NCI-H1436 treated with DMSO at 0.1 percent for 48 hours (cell line): Measurements from ENCODE around the gene GUCY1B1.

Source experiments
- DNase-seq: peaks from one replicate; lab custom pipeline; 2025; lab: John Stamatoyannopoulos, UW

The GUCY1B1 gene

DNA sequence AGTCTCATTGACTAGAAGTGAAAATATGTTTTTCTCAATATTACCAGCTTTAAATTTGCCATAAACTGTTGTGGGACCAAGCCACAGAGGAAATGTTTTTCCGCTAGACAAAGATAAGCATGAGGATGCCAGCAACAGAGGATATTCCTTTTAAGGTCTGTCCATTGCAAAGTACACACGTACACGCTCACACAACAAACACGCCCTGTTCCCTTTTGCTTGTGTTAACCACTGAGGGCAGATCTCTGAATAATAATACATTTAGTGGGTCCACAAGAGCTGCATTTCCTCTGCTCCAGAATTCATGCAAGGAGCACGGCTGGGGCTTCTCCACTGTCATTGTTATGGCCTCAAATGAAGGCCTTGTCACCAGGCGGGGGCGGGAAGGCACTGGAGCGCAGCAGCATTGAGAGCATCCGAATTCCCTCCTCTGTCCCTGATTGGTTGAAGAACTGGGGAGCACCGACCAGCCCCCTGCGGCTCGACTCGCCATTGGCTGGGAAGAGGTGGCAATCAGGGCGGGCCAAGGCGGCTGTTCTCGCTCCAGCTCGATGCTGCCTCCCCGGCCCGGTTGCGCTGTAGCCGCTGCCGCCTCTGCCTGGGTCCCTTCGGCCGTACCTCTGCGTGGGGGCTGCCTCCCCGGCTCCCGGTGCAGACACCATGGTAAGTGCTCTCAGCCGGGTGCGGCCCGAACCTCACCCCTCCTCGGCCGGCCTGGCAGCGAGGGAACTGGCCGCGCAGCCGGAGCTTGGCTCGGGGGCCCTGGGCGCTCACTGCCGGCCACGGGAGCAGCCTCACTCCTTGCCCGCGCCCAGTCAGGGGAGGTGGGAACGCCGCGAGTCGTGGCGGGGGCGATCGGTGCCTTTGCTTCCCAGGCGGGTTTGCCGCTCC lies at the start of gene GUCY1B1:
TSS of gene GUCY1B1 (plus strand) at position 541 of the 891 bp plus-strand sequence. CDS start at position 661, 120 bp downstream.
- no peak for DNase-seq

GRCh38 chr4:155709918-155710317 lies 48.9 kb upstream of the GUCY1B1 start:
- no peak for DNase-seq

DNA sequence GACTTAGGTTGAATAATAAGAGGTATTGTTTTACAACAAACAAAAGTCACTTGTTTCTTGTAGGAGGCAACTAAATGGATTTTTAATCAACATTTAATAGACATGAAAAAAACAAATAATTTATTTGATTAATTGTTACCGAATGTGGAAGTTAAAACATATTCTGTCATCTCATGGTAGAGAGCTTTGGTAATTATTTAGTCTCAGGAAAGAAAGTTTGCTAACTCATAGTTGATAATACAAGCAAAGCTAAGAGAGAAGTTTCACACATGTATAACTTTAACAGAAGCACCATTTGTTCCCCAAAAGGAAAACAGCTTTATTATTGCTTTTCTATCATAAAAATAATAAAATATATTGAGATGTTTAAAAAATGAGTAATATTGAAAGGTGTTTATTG lies 47.3 kb upstream of the GUCY1B1 start:
- DNase-seq: no peak

GRCh38 chr4:155712846-155713245 lies 46.0 kb upstream of the GUCY1B1 start:
- no peak for DNase-seq

DNA sequence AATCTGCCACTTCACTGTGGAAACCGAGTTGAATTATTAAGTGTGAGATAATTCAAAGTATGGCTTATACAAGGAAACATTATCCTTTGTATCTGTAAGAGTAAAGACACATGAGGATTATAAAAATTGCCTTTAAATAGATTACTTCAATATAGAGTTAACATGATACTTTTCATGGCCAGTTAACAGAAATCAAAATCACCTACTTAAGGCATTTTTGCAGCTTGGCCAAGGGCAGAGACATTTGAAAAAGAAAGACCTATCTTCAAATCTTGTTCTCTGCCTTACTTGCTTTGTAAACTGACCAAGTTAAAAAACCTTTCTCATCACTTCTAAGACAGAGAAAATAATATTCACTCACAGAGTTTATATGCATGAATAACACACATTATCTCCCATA lies 44.9 kb upstream of the GUCY1B1 start:
- DNase-seq: no peak

DNA sequence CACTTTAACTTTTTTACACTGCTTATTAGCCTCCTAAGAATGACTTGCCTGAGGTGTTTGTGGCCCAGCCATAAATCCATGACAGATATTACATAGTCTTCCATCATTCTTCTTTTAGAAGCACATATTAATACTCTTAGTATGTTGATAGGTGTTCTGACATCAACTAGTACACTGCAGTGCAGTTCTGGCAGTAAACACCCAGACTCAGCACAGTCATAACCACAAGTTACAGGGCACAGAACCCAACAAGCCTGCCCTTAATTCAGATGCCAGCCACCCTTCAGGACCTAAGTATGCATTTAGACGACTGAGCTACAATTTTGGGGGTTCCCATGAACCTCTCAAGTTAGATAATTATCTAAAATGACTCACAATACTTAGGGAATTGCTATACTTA lies 36.5 kb upstream of the GUCY1B1 start:
- no peak for DNase-seq

DNA sequence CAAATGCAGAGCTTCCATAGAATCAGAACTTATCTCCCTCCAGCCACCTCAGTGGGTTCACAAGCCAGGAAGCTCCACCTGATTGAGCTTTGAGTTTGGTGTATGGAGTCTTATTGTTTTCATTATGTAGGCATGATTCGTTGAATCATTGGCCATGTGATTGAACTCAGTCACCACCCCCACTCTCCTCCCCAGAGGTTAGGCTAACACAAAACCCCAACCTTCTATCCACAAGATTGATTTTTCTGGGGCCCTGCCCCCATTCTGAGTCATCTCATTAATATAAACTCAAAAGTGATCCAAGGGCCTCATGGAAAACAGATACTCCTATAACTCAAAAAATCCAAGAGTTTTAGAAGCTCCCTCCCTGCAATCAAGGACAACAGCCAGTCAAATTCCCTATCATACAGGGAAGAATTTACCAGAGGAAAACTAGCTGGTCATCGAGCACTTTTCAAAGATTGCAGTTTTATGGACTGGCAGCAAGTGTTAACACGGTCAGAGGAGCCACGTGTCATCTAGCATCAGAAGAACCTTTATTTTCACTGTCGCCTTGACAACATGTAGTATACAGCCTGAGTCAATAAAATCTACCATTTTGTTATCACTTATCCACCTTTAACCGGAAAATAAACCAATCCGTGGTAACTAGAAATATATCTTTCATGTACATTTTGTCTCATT lies 35.9 kb upstream of the GUCY1B1 start:
- no peak for DNase-seq

- DNase-seq: no peak
Measured at GRCh38 chr4:155724731-155725130, 34.1 kb upstream of the GUCY1B1 start.

DNA sequence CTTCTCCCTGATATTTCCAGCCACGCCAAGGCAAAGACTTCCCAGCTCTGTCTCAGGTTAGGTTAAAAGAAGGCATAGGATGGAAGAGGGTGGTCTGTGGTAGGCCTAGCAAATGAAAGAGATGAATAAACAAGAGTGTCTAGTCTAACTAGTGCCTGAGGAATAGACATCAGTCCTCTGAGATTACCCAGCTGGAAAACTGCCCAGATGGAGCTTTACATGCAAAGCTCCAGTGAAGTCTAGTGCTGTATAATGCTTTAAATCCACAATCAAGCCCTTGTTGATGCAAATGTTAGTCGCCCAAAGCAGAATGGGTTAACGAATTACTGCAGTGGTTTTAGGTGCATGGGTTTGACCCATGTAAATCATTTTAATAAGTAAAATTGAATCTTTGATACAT lies 24.8 kb upstream of the GUCY1B1 start:
- DNase-seq: no peak

- DNase-seq: no peak
Measured at GRCh38 chr4:155734951-155735350, 23.9 kb upstream of the GUCY1B1 start.

GRCh38 chr4:155735496-155735895 lies 23.3 kb upstream of the GUCY1B1 start:
- no peak for DNase-seq

DNA sequence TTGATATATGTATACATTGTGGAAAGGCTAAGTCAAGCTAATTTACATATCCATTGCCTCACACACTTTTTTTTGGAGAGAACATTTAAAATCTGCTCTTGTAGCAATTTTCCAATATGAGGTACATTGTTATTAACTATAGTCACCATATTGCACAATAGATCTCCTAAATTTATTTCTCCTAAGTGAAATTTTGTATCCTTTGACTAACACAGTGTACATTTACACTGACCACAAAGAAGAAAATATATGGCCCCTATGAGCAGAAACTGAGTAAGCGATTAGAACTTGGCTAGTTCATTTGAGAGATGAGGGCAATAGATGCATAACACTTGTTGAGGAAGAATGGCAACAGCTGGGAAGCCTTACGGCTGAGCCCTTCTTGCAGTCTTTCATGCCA lies 20.3 kb upstream of the GUCY1B1 start:
- DNase-seq: no peak

- DNase-seq: no peak
Measured at GRCh38 chr4:155741546-155741945, 17.3 kb upstream of the GUCY1B1 start.

DNA sequence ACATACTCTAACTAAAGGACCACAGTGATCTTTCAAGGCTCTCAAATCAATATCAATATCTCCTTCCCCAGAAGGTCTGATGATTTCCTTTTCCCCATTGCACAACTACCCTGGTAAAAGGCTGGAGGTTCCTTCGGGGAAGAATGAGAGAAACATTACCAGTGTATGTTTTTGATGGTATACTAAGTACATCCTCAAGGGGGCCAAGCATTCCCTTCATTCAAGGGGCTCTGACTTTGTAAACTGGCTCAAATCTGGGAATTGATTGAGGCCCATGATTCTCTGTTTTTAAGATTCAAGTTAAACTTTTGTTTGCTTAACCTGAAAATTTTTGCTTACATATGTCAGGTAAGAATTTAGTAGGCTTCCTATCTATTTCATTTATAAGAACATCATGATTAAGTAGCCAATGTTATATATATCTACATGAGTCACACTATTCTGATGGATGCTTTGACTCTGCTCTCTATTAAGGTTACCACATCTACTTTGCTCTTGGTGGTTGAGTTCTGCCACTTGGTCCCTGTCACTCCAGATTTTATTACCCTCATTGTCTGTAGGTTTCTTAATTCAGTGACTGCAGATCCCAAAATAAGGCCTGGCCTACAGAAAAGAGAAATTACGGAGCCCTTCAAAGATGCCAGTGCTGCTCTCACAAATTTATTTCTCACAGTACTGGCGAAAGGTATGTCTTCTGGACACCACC lies 16.4 kb upstream of the GUCY1B1 start:
- no peak for DNase-seq

- no peak for DNase-seq
Measured at GRCh38 chr4:155745984-155746383, 12.8 kb upstream of the GUCY1B1 start.

DNA sequence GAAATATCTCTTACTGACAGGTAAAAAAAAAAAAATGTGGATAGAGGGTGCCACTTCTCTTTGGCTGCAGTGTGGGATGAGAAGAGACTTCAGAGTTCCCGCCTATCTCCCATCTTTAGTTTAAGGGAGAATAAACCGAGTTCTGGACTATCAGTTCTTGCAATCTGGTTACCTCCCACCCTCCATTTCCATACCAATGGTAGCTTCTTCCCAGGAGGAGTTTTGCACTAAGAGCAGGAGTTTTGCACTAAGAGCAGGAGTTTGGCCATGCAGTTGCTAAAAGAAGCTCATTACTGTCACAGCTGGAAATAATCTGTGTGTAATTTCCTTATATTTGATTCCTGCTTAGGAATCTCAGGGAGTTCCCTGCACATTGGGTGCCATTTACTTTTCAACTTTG lies 10.8 kb upstream of the GUCY1B1 start:
- no peak for DNase-seq

- DNase-seq: no peak
Measured at GRCh38 chr4:155749041-155749440, 9.8 kb upstream of the GUCY1B1 start.

DNA sequence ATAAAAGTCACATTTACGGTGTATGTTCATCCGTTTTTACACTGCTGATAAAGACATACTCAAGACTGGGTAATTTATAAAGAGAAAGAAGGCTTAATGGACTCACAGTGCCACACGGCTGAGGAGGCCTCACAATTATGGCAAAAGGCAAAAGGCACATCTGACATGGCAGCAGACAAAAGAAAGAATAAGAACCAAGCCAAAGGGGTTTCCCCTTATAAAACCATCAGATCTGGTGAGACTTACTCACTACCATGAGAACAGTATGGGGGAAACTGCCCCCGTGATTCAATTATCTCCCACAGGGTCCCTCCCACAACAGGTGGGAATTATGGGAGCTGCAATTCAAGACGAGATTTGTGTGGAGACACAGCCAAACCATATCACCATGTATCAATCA lies 7.3 kb upstream of the GUCY1B1 start:
- no peak for DNase-seq

DNA sequence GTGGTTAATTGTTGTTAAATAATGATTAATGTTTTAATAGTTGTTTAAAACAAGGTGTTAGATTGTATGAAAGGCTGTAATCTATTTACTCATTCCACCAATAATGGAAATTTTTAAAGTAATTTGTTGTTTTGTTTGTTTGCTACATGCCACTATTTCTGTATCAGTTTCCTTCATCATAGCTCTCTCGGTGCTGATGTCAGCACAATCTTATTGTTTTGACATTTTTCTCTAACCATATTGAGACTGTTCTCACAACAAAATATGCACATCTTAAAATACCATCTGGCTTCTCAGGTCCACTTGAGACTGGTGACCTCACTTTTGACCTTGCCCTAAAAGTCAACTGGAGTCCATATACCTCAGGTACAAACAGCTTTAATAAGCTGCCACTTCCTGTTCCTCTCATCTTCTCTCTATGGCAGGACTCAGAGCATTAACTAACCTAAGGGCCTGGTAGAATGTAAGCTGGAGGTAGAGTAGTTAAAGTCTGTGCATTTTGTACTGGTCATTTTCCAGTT lies 1.0 kb upstream of the GUCY1B1 start:
- no peak for DNase-seq

DNA sequence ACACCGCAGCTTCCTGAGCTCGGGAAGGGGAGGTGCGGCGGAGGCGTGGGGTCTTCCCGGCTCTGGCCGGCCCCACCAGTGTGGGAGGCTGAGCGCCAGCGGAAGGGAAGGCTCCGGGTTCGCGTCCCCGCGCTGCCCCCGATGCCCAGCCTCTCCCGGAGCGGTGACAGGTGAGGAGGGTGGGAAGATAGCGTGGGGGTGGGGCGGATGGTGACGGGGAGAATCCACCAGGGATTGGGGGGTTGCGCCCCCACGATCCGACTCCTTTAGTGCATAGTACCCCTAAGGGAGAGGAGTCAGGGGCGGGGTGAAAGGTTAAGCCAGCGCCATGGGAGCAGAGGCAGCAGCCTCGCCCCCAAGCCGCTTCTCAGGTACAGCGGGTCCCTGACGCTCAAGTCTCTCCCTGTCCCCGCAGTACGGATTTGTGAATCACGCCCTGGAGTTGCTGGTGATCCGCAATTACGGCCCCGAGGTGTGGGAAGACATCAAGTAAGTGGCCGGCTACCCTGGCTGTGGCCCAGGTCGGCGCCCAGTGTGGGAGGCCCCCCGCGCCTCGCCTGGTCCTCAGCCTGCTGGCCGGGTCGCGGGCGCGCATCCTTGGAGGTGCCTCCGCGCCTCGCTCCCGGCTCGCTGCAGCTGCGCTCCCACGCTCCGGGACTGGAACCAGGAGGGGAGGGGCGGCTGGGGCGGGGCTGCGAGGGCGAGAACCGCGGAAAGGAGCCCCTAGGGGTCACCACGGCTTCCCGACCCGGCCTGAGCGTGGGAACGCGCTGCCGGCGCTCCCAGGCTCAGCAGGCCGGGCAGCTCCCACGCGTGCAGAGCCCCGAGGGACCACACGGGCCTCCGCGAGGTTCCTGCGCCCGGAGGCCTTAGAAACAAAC lies 791 bp downstream of the GUCY1B1 start:
- DNase-seq: no peak

DNA sequence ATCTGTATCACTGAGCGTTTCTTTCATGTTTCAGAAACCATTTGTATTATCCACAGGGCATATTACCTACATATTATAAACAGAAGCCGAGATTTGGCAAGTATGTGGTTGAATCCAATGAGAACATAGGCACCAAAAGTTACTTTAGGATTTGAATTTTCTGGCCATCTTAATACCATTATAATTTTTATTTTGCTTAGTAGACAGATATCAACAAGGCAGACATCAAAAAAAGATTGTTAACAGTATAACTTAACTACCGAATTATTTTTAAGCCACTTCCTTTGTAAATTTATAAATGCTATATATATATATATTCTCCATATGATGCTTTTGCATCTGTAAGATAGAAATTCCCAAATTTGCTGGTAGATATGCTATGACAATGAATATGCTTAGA lies 2.2 kb downstream of the GUCY1B1 start:
- no peak for DNase-seq

DNA sequence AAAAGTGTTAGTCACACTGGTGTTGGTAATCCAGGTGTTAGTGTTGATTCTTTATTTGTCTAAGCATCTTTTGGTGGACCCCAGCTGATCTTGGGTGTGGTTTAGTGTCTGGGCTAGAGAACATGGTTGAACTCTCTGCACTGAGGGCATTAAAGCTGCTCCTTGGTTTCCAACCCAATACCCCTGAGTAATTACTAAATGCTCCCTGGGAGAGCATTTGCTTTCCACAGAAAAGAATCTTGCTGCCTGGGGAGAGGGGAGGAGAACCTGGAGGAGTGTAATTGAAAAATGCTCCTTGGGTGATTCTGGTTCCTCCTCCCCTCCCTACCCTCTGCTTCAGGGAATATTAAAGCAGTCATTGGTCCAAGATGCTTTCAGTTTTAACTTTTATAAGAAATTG lies 3.1 kb downstream of the GUCY1B1 start:
- DNase-seq: no peak
